KOPT-K1 (cell line): ENCODE results near the gene SEMA7A.

Source experiments
- H3K27ac ChIP-seq: fragments of 200-600 bp; sonication (generic); 2 replicates; pipeline ENCODE4 v1.5.1; 2016; ENCODE audit warnings: antibody characterized with exemption, mild to moderate bottlenecking, low read depth, low read length; ENCODE audit not compliant: poor library complexity, severe bottlenecking
- H3K36me3 ChIP-seq: fragments of 200-600 bp; sonication (generic); 2 replicates; pipeline ENCODE4 v1.5.1; 2017; ENCODE audit warnings: antibody characterized with exemption, mild to moderate bottlenecking, low read length, moderate library complexity; ENCODE audit not compliant: insufficient read depth
- H3K9me3 ChIP-seq: fragments of 200-600 bp; sonication (generic); 2 replicates; pipeline ENCODE4 v1.5.1; 2017; ENCODE audit warnings: antibody characterized with exemption, low read length, mild to moderate bottlenecking; ENCODE audit not compliant: insufficient read depth, poor library complexity, severe bottlenecking

Gene SEMA7A

DNA sequence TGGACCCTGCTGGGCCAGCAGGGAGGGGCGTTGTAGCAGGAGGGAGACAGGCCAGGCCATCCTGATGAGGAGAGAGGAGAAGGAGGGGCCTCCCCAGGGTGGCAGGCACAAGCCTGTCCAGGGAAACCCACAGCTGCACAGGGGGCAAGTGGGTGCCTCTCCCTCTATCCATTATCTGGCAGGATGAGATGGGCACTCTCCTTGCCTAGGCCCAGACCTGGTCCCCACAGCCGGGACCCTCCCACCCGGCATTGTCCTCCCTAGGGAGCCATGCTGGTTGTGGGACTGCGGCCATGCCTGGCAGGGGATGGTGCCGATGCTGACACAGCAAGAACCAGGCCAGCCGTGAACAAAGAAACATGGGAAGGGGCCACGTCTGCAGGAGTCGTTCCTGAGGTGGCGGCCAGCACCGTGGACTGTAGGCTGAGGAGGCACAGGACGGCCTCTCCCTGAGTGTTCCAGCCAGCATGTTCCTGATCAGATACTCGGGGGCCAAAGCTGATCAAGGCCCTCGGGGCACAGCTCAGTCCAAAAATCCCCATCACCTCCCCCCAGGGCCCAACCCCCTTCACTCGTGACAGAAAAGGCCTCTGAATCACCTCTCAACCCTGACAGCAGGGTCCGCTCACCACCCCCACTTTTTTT lies 47.1 kb downstream of the SEMA7A start:
- Histone ChIP-seq H3K36me3 (no peaks in the 10 kb centered on the region), H3K27ac (peak overlapping the region; percentile 99), H3K9me3 (no peaks in the 10 kb centered on the region)

GRCh38 chr15:74385733-74386132 lies 48.0 kb downstream of the SEMA7A start:
- no peaks in the 10 kb centered on the region for H3K9me3 ChIP-seq
- H3K27ac ChIP-seq: peak overlapping the region; percentile 99
- no peaks in the 10 kb centered on the region for H3K36me3 ChIP-seq

DNA sequence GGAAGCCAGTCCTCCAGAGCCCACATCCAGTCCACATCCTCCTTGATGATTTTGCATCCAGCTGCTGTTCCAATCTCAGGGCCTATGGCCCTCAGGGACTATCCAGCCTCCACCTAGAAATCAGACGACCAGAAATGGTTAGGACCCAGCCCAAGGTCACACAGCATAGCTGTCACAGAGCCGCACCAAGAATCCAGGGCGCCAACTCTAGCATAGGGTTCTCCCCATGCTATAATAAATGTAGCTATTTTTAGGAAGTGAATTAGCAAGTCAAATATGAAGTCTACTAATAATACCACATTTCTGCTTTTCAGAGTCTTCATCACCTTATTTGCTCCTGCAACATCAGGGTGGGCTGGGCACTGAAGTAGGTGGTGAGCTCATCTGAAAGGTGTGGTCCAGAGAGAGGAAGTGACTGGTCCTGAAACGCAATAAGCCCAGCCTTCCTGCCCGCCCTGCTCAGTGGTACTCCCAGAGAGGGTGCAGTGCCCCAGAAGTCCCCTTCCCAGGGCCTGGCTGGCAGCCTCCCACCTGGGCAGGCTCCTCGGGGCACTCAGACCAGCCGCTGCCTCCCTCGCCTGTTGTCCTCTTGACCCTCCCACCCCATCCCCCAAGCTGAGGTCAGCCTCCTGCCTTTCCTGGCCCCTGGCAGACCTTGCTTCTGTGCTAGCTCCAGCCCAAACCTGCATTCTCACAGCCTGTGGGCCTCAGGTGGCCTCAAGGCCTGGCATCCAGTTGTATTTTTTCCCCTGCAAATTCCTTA lies 48.7 kb downstream of the SEMA7A start:
- Histone ChIP-seq H3K36me3 (no peaks in the 10 kb centered on the region), H3K9me3 (no peaks in the 10 kb centered on the region), H3K27ac (peak overlapping the region; percentile 99)

DNA sequence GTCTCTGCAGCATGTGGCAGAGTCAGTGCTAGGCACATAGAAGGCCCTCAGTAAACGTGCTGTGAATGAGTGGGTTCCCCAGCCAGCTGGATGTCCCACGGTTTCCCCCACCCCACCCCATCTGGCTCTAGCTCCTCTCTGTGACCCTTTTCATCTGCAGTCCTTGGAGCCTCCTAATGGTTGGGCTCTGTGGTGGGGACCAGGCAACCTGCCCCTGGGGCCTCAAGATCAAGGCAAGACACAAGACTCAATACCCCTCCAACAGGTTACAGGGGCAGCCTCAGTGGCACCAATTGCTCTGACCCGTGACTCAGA lies 49.2 kb downstream of the SEMA7A start:
- no peaks in the 10 kb centered on the region for H3K9me3 ChIP-seq
- no peaks in the 10 kb centered on the region for H3K36me3 ChIP-seq
- H3K27ac ChIP-seq: peak overlapping the region; percentile 99

DNA sequence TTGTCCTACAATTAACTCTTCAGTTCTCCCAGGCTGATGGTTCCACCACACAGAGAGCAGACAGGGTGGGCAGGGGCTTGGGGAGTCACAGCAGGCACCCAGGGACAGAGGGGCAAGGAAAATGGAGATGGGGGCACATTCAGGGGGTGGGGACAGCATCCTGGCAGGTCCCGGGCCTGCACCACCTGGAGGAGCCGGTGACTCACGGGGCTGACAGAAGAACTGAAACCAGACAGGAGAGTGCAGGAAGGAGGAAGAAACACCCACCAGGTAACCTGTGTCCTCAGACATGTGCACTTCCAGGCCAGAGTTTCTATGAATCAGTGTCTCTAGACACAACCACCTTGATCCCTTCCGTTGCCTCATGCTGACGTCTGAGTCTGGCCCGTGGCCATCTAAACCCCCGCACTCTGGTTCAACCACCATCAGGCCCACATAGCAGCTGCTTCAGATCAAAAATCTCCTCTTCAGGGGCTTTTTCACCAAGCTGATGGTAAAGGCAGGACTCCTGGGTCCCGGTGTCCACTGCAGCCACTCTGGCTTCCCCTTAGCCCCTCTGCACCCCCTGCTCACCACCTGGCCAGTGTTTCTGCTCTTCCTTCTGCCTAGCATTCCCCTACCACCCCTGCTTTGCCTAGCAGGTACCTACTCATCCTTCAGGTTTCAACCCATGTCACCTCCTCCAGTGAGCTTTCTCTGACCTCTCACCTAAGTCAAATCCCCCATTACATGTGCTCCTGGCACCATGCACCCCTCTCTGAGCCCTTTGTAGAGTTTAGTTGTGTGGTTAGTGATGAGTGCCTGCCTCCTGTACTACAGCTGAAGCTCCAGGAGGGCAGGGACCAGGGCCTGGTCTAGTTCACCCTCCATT lies 49.8 kb downstream of the SEMA7A start:
- H3K9me3 ChIP-seq: no peaks in the 10 kb centered on the region
- H3K36me3 ChIP-seq: no peaks in the 10 kb centered on the region
- H3K27ac ChIP-seq: peak overlapping the region; percentile 99

- Histone ChIP-seq H3K27ac (peak overlapping the region; percentile 99), H3K9me3 (no peaks in the 10 kb centered on the region), H3K36me3 (no peaks in the 10 kb centered on the region)
Observed at GRCh38 chr15:74383286-74383685, 50.5 kb downstream of the SEMA7A start.

DNA sequence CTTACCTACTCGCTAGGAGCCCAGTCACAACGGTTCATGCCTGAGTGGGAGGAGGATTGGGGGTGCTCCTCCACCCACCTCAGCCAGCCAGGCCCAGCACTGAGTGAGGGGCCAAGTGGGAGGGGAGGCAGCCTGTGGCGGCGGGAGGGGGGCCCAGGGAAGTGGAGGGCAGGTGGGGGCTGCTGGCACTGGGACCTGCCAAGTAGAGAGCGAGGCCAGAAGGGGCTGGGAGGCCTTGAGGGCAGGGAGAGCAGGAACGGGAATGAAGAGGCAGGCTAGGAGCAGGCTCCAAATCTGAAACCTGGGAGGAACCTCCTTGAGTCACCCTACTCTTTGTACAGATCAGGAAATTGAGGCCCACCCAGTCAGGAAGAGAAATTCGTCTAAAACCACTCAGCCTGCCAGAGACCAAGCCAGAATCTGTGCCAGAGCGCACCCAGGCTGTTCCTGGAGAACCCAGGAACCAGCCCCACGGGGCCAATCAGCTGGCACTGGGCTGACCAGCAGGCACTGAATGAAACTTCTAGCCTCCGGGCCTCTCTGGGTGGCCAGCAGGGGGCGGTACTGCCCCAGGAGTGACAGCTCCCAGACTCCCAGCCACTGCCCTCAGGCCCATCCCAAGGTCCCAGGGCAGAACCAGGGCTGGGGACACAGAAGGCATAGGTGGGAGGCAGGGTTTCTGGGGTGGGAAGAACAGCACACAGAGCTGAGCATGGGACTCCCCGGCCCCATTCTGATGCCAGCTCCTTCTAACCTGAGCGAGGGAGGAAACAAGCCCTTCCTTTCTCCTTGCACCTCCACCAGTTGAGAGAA lies 51.5 kb downstream of the SEMA7A start:
- peak overlapping the region; percentile 99 for H3K27ac ChIP-seq
- no peaks in the 10 kb centered on the region for H3K36me3 ChIP-seq
- H3K9me3 ChIP-seq: no peaks in the 10 kb centered on the region

GRCh38 chr15:74381481-74381880 lies 52.3 kb downstream of the SEMA7A start:
- Histone ChIP-seq H3K9me3 (no peaks in the 10 kb centered on the region), H3K27ac (no peak overlapping the region), H3K36me3 (no peaks in the 10 kb centered on the region)

- Histone ChIP-seq H3K36me3 (no peaks in the 10 kb centered on the region), H3K9me3 (no peaks in the 10 kb centered on the region), H3K27ac (no peak overlapping the region)
Observed at GRCh38 chr15:74381190-74381453, 52.6 kb downstream of the SEMA7A start.

- Histone ChIP-seq H3K9me3 (no peaks in the 10 kb centered on the region), H3K36me3 (no peaks in the 10 kb centered on the region), H3K27ac (no peak overlapping the region)
Observed at GRCh38 chr15:74380361-74381189, 53.2 kb downstream of the SEMA7A start.

DNA sequence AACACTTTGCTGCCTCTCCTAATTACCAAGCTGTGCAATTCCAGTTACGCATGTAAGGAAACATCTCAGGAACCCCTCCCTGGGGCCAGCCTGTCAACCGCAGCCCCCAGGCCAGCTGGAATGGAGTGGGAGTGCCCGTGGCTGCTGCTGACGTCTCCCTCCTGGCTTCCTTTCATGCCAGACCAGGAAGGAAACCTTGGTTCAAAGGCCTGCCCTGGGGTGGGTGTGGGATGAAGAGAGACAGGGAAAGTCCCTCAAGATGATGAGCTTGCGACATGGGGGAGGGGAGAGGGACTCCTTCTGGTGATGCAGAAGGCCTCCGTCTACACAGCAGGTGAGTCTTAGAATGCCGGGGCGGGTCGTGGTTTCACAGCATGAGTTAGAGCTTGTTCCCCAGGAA lies 54.9 kb downstream of the SEMA7A start:
- no peaks in the 10 kb centered on the region for H3K36me3 ChIP-seq
- peak overlapping the region; percentile 16 for H3K27ac ChIP-seq
- H3K9me3 ChIP-seq: no peaks in the 10 kb centered on the region

DNA sequence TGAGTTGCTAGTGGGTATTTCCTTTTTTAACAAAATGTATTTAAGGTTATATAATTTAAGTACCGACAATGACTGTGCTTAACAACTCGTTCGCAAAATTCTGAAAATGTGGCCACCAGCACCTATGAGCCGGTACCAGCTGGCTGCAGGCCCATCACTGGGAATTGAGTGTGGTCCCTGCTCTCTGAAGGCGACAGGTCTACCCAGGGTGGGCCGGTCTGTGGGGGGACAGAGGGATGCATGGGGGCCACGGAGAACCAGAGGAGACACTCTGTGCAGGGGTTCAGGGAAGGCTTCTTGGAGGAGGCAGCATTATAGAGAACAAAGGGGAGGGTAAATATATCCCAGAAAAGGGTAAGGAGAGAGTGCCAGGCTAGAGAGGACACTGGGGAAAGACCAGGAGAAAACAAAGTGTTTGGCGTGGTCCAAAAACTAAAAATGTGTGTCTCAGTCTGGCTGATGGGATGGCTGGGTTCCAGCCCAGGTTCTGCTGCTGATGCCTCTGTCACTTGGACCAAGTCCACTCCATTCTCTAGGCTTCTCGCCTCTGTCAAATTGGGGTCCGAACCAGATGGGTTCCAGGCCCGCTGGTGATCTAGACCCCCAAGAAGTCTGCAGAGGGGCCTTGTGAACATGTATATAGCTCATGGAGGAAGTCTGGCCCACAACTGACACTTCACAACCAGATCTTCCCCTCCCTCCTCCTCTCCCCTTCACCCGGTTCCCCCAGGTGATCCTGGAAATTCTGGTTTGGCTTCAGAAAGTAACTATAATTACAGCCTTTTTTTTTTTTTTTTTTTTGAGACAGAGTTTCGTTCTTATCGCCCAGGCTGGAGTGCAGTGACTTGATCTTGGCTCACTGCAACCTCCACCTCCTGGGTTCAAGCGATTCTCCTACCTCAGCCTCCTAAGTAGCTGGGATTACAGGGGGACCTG lies 55.7 kb downstream of the SEMA7A start:
- no peaks in the 10 kb centered on the region for H3K9me3 ChIP-seq
- no peak overlapping the region for H3K27ac ChIP-seq
- H3K36me3 ChIP-seq: no peaks in the 10 kb centered on the region

- H3K9me3 ChIP-seq: no peaks in the 10 kb centered on the region
- no peak overlapping the region for H3K27ac ChIP-seq
- H3K36me3 ChIP-seq: no peaks in the 10 kb centered on the region
Observed at GRCh38 chr15:74376825-74377581, 56.8 kb downstream of the SEMA7A start.
